WERI-Rb-1 (cell line): Measurements from ENCODE around the gene SLC11A2.

Experiments used
- DNase-seq: peaks from one replicate; pipeline ENCODE4 v3.0.0-alpha.2; 2020
- H3K27ac ChIP-seq: fragments of 250-450 bp; sonication (Bioruptor Pico); 2 replicates; pipeline ENCODE4 v1.5.1; 2020; ENCODE audit warnings: mild to moderate bottlenecking, moderate library complexity
- H3K27me3 ChIP-seq: fragments of 250-450 bp; sonication (Bioruptor Pico); 2 replicates; pipeline ENCODE4 v1.5.1; 2021; ENCODE audit warnings: mild to moderate bottlenecking, low read depth, moderate library complexity; ENCODE audit not compliant: insufficient read depth, severe bottlenecking
- H3K36me3 ChIP-seq: fragments of 250-450 bp; sonication (Bioruptor Pico); 2 replicates; pipeline ENCODE4 v1.5.1; 2020; ENCODE audit warnings: mild to moderate bottlenecking, moderate library complexity
- H3K4me3 ChIP-seq: 2 replicates; pipeline ENCODE4 v1.5.1; 2011; ENCODE audit warnings: low read depth, mild to moderate bottlenecking, control low read depth, low read length
- H3K9me3 ChIP-seq: fragments of 250-450 bp; sonication (Bioruptor Pico); 2 replicates; pipeline ENCODE4 v1.5.1; 2021; ENCODE audit warnings: mild to moderate bottlenecking, moderate library complexity; ENCODE audit not compliant: severe bottlenecking
- CTCF ChIP-seq: IDR thresholded peaks from 2 replicates; pipeline ENCODE4 v1.5.1; 2011; ENCODE audit warnings: low read depth, mild to moderate bottlenecking, control low read depth, inconsistent platforms, low read length

The SLC11A2 gene

GRCh38 chr12:50929831-50930230 lies 96.4 kb downstream of the SLC11A2 start:
- no peak for TF ChIP-seq CTCF
- DNase-seq: no peak
- Histone ChIP-seq H3K4me3 (no peak overlapping the region), H3K27me3 (no peaks in the 10 kb centered on the region), H3K27ac (no peak overlapping the region), H3K36me3 (no peaks in the 10 kb centered on the region), H3K9me3 (no peaks in the 10 kb centered on the region)
